ENCODE results near the gene PLCH1. TPM values are rescaled to one million over a fixed set of nuclear protein-coding genes. Genes with fewer than 3 reads are reported as not detected.

PLCH1 gene
- total RNA-seq, 1 donor from 2014 or later = 1.1 TPM

- DNase-seq = no peak
- no peak for TF ChIP-seq CTCF (IDR thresholded peaks at IDR 0.05; ENCODE audit: partially characterized antibody, unreplicated experiment)
- no peaks in the 10 kb centered on the region for H3K27me3 Mint-ChIP-seq (ENCODE audit: unreplicated experiment)
- H3K9me3 Mint-ChIP-seq (ENCODE audit: unreplicated experiment) = no peaks in the 10 kb centered on the region
- no peak overlapping the region for H3K4me3 Mint-ChIP-seq (ENCODE audit: unreplicated experiment)
- H3K27ac Mint-ChIP-seq (ENCODE audit: unreplicated experiment) = no peak overlapping the region
- peaks cover 5% of the 10 kb centered on the region for H3K36me3 Mint-ChIP-seq (ENCODE audit: unreplicated experiment)
- peaks cover 7% of the 10 kb centered on the region for H3K4me1 Mint-ChIP-seq (ENCODE audit: low read depth, unreplicated experiment)
Measured at GRCh38 chr3:155364492-155364891, 380.4 kb downstream of the PLCH1 start.

- DNase-seq = no peak
- peaks cover 2% of the 10 kb centered on the region for H3K27me3 Mint-ChIP-seq (ENCODE audit: unreplicated experiment)
- no peak overlapping the region for H3K27ac Mint-ChIP-seq (ENCODE audit: unreplicated experiment)
- no peaks in the 10 kb centered on the region for H3K9me3 Mint-ChIP-seq (ENCODE audit: unreplicated experiment)
- peaks cover 7% of the 10 kb centered on the region for H3K4me1 Mint-ChIP-seq (ENCODE audit: low read depth, unreplicated experiment)
- TF ChIP-seq CTCF (IDR thresholded peaks at IDR 0.05; ENCODE audit: partially characterized antibody, unreplicated experiment) = no peak
- H3K36me3 Mint-ChIP-seq (ENCODE audit: unreplicated experiment) = peaks cover 5% of the 10 kb centered on the region
- no peak overlapping the region for H3K4me3 Mint-ChIP-seq (ENCODE audit: unreplicated experiment)
Measured at GRCh38 chr3:155363690-155364070, 381.2 kb downstream of the PLCH1 start.

GRCh38 chr3:155362808-155363689 lies 381.8 kb downstream of the PLCH1 start:
- no peaks in the 10 kb centered on the region for H3K9me3 Mint-ChIP-seq (ENCODE audit: unreplicated experiment)
- peaks cover 5% of the 10 kb centered on the region for H3K36me3 Mint-ChIP-seq (ENCODE audit: unreplicated experiment)
- no peak overlapping the region for H3K27ac Mint-ChIP-seq (ENCODE audit: unreplicated experiment)
- H3K4me3 Mint-ChIP-seq (ENCODE audit: unreplicated experiment) = no peak overlapping the region
- peaks cover 5% of the 10 kb centered on the region for H3K4me1 Mint-ChIP-seq (ENCODE audit: low read depth, unreplicated experiment)
- H3K27me3 Mint-ChIP-seq (ENCODE audit: unreplicated experiment) = peaks cover 2% of the 10 kb centered on the region
- TF ChIP-seq CTCF (IDR thresholded peaks at IDR 0.05; ENCODE audit: partially characterized antibody, unreplicated experiment) = no peak
- no peak for DNase-seq

- TF ChIP-seq CTCF (IDR thresholded peaks at IDR 0.05; ENCODE audit: partially characterized antibody, unreplicated experiment) = no peak
- peaks cover 2% of the 10 kb centered on the region for H3K27me3 Mint-ChIP-seq (ENCODE audit: unreplicated experiment)
- H3K27ac Mint-ChIP-seq (ENCODE audit: unreplicated experiment) = no peak overlapping the region
- peaks cover 5% of the 10 kb centered on the region for H3K36me3 Mint-ChIP-seq (ENCODE audit: unreplicated experiment)
- H3K9me3 Mint-ChIP-seq (ENCODE audit: unreplicated experiment) = no peaks in the 10 kb centered on the region
- H3K4me1 Mint-ChIP-seq (ENCODE audit: low read depth, unreplicated experiment) = peaks cover 3% of the 10 kb centered on the region
- no peak overlapping the region for H3K4me3 Mint-ChIP-seq (ENCODE audit: unreplicated experiment)
- no peak for DNase-seq
Measured at GRCh38 chr3:155360281-155360680, 384.6 kb downstream of the PLCH1 start.
